OCI-LY7 (cell line): ENCODE data around the gene CLEC16A. TPM values are rescaled to one million over a fixed set of nuclear protein-coding genes. Genes with fewer than 3 reads are reported as not detected.

Source experiments
- BruUV-seq: library from RNA; stranded (reverse); fragments of 400-500 nt; replicated peaks from 2 replicates; lab custom pipeline; 2021; lab: Mats Ljungman, UMichigan
- CTCF ChIA-PET: fragments of 300-600 bp; sonication (Branson Sonifier 250); formaldehyde crosslinking; loops from one replicate; lab custom pipeline; 2022; ENCODE audit warnings: antibody characterized with exemption; ENCODE audit not compliant: unreplicated experiment; lab: Charles Lee
- POLR2A ChIA-PET: fragments of 300-600 bp; sonication (Branson Sonifier 250); formaldehyde crosslinking; loops from one replicate; lab custom pipeline; 2022; ENCODE audit warnings: antibody characterized with exemption; lab: Charles Lee
- DNase-seq: peaks from one replicate; pipeline ENCODE4 v3.0.0-alpha.2; 2015; ENCODE audit warnings: low spot score
- H2AFZ ChIP-seq: fragments of 200-600 bp; sonication (generic), shearing (Covaris generic); 2 replicates; pipeline ENCODE4 v1.6.1; 2014; ENCODE audit warnings: mild to moderate bottlenecking, antibody characterized with exemption, low read length, moderate library complexity
- H3K27ac ChIP-seq: fragments of 200-600 bp; sonication (generic); 2 replicates; pipeline ENCODE4 v1.5.1; 2014; ENCODE audit warnings: mixed run types, low read depth, mild to moderate bottlenecking, moderate library complexity, low read length, inconsistent platforms; ENCODE audit not compliant: poor library complexity, severe bottlenecking
- H3K36me3 ChIP-seq: fragments of 200-600 bp; sonication (generic); 2 replicates; pipeline ENCODE4 v1.6.1; 2014; ENCODE audit warnings: mild to moderate bottlenecking, antibody characterized with exemption, low read length, moderate library complexity, mixed read lengths; ENCODE audit not compliant: insufficient read depth
- H3K4me1 ChIP-seq: fragments of 200-600 bp; sonication (generic); 2 replicates; pipeline ENCODE4 v1.5.1; 2014; ENCODE audit warnings: mild to moderate bottlenecking, low read length; ENCODE audit not compliant: insufficient read depth, poor library complexity, severe bottlenecking
- H3K4me2 ChIP-seq: fragments of 200-600 bp; sonication (generic); 2 replicates; pipeline ENCODE4 v1.6.1; 2014; ENCODE audit warnings: mild to moderate bottlenecking, low read length
- H3K4me3 ChIP-seq: fragments of 200-600 bp; sonication (generic); 2 replicates; pipeline ENCODE4 v1.5.1; 2014; ENCODE audit warnings: mild to moderate bottlenecking, low read depth, low read length; ENCODE audit not compliant: poor library complexity, severe bottlenecking
- H3K79me2 ChIP-seq: fragments of 200-600 bp; sonication (generic); 2 replicates; pipeline ENCODE4 v1.6.1; 2016; ENCODE audit warnings: low read depth, mild to moderate bottlenecking, low read length, moderate library complexity, mixed read lengths; ENCODE audit not compliant: insufficient read depth
- H3K9me2 ChIP-seq: fragments of 200-600 bp; sonication (generic); 2 replicates; pipeline ENCODE4 v1.6.1; 2016; ENCODE audit warnings: mild to moderate bottlenecking, low read length, mixed read lengths; ENCODE audit not compliant: insufficient read depth
- H3K9me3 ChIP-seq: fragments of 200-600 bp; sonication (generic); 2 replicates; pipeline ENCODE4 v1.6.1; 2014; ENCODE audit warnings: mild to moderate bottlenecking, mixed run types, low read length, mixed read lengths
- H4K20me1 ChIP-seq: fragments of 200-600 bp; sonication (generic); 2 replicates; pipeline ENCODE4 v1.6.1; 2014; ENCODE audit warnings: mild to moderate bottlenecking, antibody characterized with exemption, low read length, moderate library complexity, mixed read lengths; ENCODE audit not compliant: insufficient read depth
- CTCF ChIP-seq: fragments of 200-600 bp; sonication (generic); conservative IDR thresholded peaks from 2 replicates; pipeline ENCODE4 v1.5.1; 2014; ENCODE audit warnings: mild to moderate bottlenecking, antibody characterized with exemption, low read length, moderate library complexity, mixed read lengths
- EZH2phosphoT487 ChIP-seq: fragments of 200-600 bp; sonication (generic); IDR thresholded peaks from 2 replicates; pipeline ENCODE4 v1.6.1; 2018; ENCODE audit warnings: low read depth, borderline replicate concordance, mild to moderate bottlenecking, mixed run types, antibody characterized with exemption, low read length, moderate library complexity, mixed read lengths
- intact Hi-C: fragments of 100-400 bp; cut with micrococcal nuclease; formaldehyde crosslinking; loops from one replicate; pipeline ENCODE4 v1.10.0; 2022; ENCODE audit not compliant: unreplicated experiment
- total RNA-seq, 2 experiments: library from RNA; depleted of rRNA in 1 of 2; stranded (reverse); fragments of >200 nt in 1 of 2; shearing (Covaris generic) in 1 of 2; gene quantifications; 2 replicates each; pipeline ENCODE4 v1.2.3, GENCODE V29; 2014 to 2022

Gene CLEC16A
- total RNA-seq, 2 experiments from 2014 or later: 26.2 to 50.9 TPM

- Histone ChIP-seq H3K9me2 (no peaks in the 10 kb centered on the region), H3K9me3 (no peaks in the 10 kb centered on the region), H3K4me1 (no peaks in the 10 kb centered on the region), H2AFZ (no peak overlapping the region), H3K27ac (no peak overlapping the region), H3K36me3 (peaks cover 14% of the 10 kb centered on the region; the same call in 1 of the 2 replicates), H3K4me3 (no peak overlapping the region), H3K79me2 (no peaks in the 10 kb centered on the region), H4K20me1 (no peaks in the 10 kb centered on the region), H3K4me2 (no peak overlapping the region)
- intact Hi-C loops: no loop called here
- no peak for TF ChIP-seq CTCF
- TF ChIP-seq EZH2phosphoT487: no peak
- POLR2A ChIA-PET: no interaction called here
- no TSS peak for BruUV-seq
- DNase-seq: no peak
- CTCF ChIA-PET: no interaction called here
Observed at GRCh38 chr16:11131706-11132105, 187.3 kb downstream of the CLEC16A start.

GRCh38 chr16:11133344-11133943 lies 189.1 kb downstream of the CLEC16A start:
- no peak overlapping the region for H3K4me2 ChIP-seq
- intact Hi-C loops: no loop called here
- no peaks in the 10 kb centered on the region for H3K9me2 ChIP-seq
- no peak overlapping the region for H3K27ac ChIP-seq
- H4K20me1 ChIP-seq: no peaks in the 10 kb centered on the region
- no peak overlapping the region for H3K4me3 ChIP-seq
- peaks cover 5% of the 10 kb centered on the region for H3K4me1 ChIP-seq
- no peaks in the 10 kb centered on the region for H3K9me3 ChIP-seq
- peaks cover 8% of the 10 kb centered on the region; the same call in 1 of the 2 replicates for H3K36me3 ChIP-seq
- no peak for DNase-seq
- no peak for TF ChIP-seq EZH2phosphoT487
- ChIA-PET CTCF (no interaction called here), POLR2A (interaction anchor here (0.8 to 1.7 kb wide), 3 partner anchors 11 to 39 kb away, joined by 3 to 5 read pairs (median 3); no protein-coding TSS in a partner anchor)
- no TSS peak for BruUV-seq
- H2AFZ ChIP-seq: no peak overlapping the region
- no peaks in the 10 kb centered on the region for H3K79me2 ChIP-seq

GRCh38 chr16:11134722-11135463 lies 190.5 kb downstream of the CLEC16A start:
- no peaks in the 10 kb centered on the region for H4K20me1 ChIP-seq
- intact Hi-C loops: no loop called here
- H3K4me1 ChIP-seq: peaks cover 5% of the 10 kb centered on the region
- no TSS peak for BruUV-seq
- no peak overlapping the region for H3K4me3 ChIP-seq
- H3K79me2 ChIP-seq: no peaks in the 10 kb centered on the region
- peaks cover 8% of the 10 kb centered on the region; the same call in 1 of the 2 replicates for H3K36me3 ChIP-seq
- TF ChIP-seq EZH2phosphoT487 (no peak), CTCF (no peak)
- DNase-seq: no peak
- ChIA-PET POLR2A (interaction anchor here (0.7 to 1.7 kb wide), 4 partner anchors 10 to 57 kb away, joined by 3 to 5 read pairs (median 4); no protein-coding TSS in a partner anchor), CTCF (no interaction called here)
- H3K9me3 ChIP-seq: no peaks in the 10 kb centered on the region
- H3K27ac ChIP-seq: no peak overlapping the region
- H2AFZ ChIP-seq: no peak overlapping the region
- H3K4me2 ChIP-seq: no peak overlapping the region
- H3K9me2 ChIP-seq: no peaks in the 10 kb centered on the region
